GM21528 (cell line): ENCODE data around the gene IL1RAPL1.

Experiments used
- ATAC-seq: cut with Tn5 transposase; IDR thresholded peaks from one replicate; pipeline ENCODE4 v1.9.1; 2021; ENCODE audit warnings: mild to moderate bottlenecking, moderate library complexity; ENCODE audit not compliant: unreplicated experiment, low FRiP score

Gene IL1RAPL1

GRCh38 chrX:29478336-29479069, 891.3 kb downstream of the IL1RAPL1 start:
- peak; percentile 86 for ATAC-seq

- ATAC-seq = no peak
Observed at GRCh38 chrX:29487214-29487613, 900.0 kb downstream of the IL1RAPL1 start.

GRCh38 chrX:29487714-29488113, 900.5 kb downstream of the IL1RAPL1 start:
- no peak for ATAC-seq

GRCh38 chrX:29488919-29489318, 901.7 kb downstream of the IL1RAPL1 start:
- ATAC-seq = peak; percentile 62

DNA sequence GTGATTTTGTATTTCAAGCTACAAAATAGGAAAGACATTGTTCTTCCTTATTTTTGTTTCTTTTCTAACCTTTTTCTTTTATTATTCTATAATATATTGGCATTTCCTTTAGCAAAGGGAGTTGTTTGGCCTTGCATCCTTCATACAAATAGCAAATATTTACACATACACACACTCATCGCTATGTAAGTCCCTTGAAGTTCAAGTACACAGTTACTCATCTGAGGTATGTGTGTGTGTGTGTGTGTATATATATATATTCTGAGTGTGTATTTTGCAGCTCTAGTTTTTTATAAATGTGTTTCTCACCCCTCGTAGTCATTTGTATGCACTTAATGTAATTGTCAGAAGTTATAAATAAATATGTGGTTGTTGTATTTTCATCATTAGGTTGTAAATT, 903.4 kb downstream of the IL1RAPL1 start:
- no peak for ATAC-seq

GRCh38 chrX:29491659-29492058, 904.4 kb downstream of the IL1RAPL1 start:
- ATAC-seq = no peak

GRCh38 chrX:29496636-29497180, 909.5 kb downstream of the IL1RAPL1 start:
- ATAC-seq = no peak

- ATAC-seq = no peak
Observed at GRCh38 chrX:29506729-29507128, 919.5 kb downstream of the IL1RAPL1 start.

- ATAC-seq = no peak
Observed at GRCh38 chrX:29518100-29518499, 930.9 kb downstream of the IL1RAPL1 start.

DNA sequence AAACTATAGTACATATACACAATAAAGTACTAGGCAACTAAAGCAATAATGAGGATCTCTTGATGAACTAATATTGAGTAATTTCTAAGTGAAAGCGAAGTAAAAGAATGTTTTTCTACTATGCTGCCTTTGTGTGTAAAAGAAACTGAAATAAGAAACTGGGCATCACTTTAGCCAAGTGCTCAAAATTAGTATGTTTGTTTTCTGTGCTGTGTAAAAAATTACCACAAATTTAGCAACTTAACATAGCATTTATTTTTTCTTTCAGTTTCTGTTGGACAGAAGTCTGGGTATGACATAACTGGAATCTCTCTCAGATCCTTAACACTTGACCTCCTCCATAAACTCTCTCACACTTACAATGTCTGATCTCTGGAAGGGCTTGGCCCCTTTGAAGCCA, 941.0 kb downstream of the IL1RAPL1 start:
- peak; percentile 86 for ATAC-seq

DNA sequence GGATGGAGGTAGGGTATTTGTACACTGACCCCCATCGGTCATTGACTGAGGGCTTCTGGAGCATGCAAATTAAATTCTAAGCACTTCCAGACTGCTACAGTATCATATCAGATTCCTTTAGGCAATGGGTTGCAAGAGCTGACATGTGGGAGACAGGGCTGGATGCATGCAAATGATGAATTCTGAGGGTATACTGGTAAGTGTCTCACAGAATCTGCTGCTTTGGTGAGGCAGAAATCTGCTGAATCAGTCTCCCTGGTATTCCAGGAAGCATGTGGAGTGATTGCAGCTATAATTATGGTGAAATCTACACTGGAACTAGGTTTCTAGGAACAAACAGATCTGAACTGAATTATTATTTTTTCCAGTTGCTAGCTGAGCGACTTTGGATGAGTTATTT, 943.3 kb downstream of the IL1RAPL1 start:
- no peak for ATAC-seq

DNA sequence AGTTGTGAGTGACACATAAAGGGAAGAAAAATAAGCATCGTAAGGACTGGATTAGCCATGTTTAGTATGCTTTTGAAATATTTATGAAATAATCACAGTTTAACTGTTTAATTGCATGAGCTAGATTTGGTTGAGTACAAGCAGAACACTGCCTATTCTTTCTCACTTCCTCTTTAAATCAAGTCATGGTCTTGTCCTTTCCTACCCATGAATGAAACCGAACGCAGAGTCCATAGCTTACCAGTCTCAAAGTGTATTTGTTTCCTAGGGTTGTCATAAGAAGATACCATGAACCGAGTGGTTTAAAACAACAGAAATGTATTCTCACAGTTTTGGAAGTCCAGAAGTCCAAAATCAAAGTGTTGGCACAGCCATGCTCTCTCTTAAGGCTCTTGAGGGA, 944.1 kb downstream of the IL1RAPL1 start:
- peak; percentile 86 for ATAC-seq

- no peak for ATAC-seq
Observed at GRCh38 chrX:29535212-29536162, 948.2 kb downstream of the IL1RAPL1 start.

GRCh38 chrX:29541038-29541437, 953.8 kb downstream of the IL1RAPL1 start:
- no peak for ATAC-seq

- no peak for ATAC-seq
Observed at GRCh38 chrX:29542152-29542551, 954.9 kb downstream of the IL1RAPL1 start.

GRCh38 chrX:29545878-29546277, 958.6 kb downstream of the IL1RAPL1 start:
- ATAC-seq = no peak

- ATAC-seq = no peak
Observed at GRCh38 chrX:29547877-29548276, 960.6 kb downstream of the IL1RAPL1 start.

GRCh38 chrX:29553542-29553941, 966.3 kb downstream of the IL1RAPL1 start:
- no peak for ATAC-seq

GRCh38 chrX:29555465-29556091, 968.3 kb downstream of the IL1RAPL1 start:
- ATAC-seq = peak; percentile 97

DNA sequence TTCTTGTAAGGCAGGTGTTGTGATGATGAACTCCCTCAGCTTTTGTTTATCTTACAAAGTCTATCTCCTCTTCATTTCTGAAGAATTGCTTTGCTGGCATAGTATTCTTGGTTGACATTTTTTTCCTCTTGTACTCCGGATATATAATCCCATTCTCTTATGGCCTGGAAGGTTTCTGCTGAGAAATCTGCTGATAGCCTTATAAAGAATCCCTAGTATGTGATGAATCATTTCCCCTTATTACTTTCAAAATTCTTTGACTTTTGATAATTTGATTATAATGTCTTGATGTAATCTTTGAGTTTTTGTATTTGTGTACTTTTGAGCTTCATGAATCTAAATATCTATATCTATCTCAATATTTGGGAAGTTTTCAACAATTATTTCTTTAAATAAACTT, 972.8 kb downstream of the IL1RAPL1 start:
- no peak for ATAC-seq

GRCh38 chrX:29561417-29561816, 974.2 kb downstream of the IL1RAPL1 start:
- ATAC-seq = no peak
